Activated CD8-positive, alpha-beta T cell treated with anti-CD3 and anti-CD28 coated beads for 36 hours (primary cell): Measurements from ENCODE around the gene SAGE1. TPM values are rescaled to one million over a fixed set of nuclear protein-coding genes. Genes with fewer than 3 reads are reported as not detected.
"Not testable (repeated sequence)": the region's sequence is repeated elsewhere in the genome, so short reads cannot be mapped to it uniquely, and the experiment has no call there.

Source experiments
- ATAC-seq: fragments of 200-7000 bp; cut with Tn5 transposase; one replicate; pipeline ENCODE4 v1.10.0; 2021; ENCODE audit warnings: mild to moderate bottlenecking, moderate library complexity
- CTCF ChIA-PET: fragments of 350-600 bp; sonication (Branson Sonifier 250); formaldehyde crosslinking; loops from one replicate; lab custom pipeline; 2021; ENCODE audit warnings: antibody characterized with exemption; lab: Charles Lee
- POLR2A ChIA-PET: fragments of 350-600 bp; sonication (Branson Sonifier 250); formaldehyde crosslinking; loops from one replicate; lab custom pipeline; 2021; ENCODE audit warnings: antibody characterized with exemption; lab: Charles Lee
- DNase-seq: peaks from one replicate; pipeline ENCODE4 v3.0.0-alpha.2; 2020
- H3K27ac Mint-ChIP-seq: one replicate; pipeline ENCODE4 v1.8.0; 2021; ENCODE audit warnings: mild to moderate bottlenecking, mixed read lengths
- H3K27me3 Mint-ChIP-seq: one replicate; pipeline ENCODE4 v1.8.0; 2021; ENCODE audit warnings: mixed read lengths
- H3K36me3 Mint-ChIP-seq: one replicate; pipeline ENCODE4 v1.8.0; 2021; ENCODE audit warnings: low read depth, mixed read lengths
- H3K4me1 Mint-ChIP-seq: one replicate; pipeline ENCODE4 v1.8.0; 2021; ENCODE audit warnings: low read depth, mixed read lengths
- H3K4me3 Mint-ChIP-seq: one replicate; pipeline ENCODE4 v1.8.0; 2021; ENCODE audit warnings: mild to moderate bottlenecking, moderate library complexity, mixed read lengths
- H3K9me3 Mint-ChIP-seq: one replicate; pipeline ENCODE4 v1.8.0; 2021; ENCODE audit warnings: mixed read lengths
- intact Hi-C: fragments of 100-400 bp; cut with micrococcal nuclease; formaldehyde crosslinking; loops from one replicate; pipeline ENCODE4 v1.10.0; 2022
- total RNA-seq, 2 experiments: library from RNA; stranded (reverse); gene quantifications; one replicate each; pipeline ENCODE4 v1.2.3, GENCODE V29; 2021
- TF ChIP-seq, protein P1 (sequence below): fragments of 200-600 bp; IDR thresholded peaks from one replicate; pipeline ENCODE4 v1.8.0; 2022; ENCODE audit warnings: antibody characterized with exemption, mild to moderate bottlenecking

SAGE1 gene
- not detected for total RNA-seq

- no peaks in the 10 kb centered on the region for H3K36me3 Mint-ChIP-seq
- no peak for DNase-seq
- H3K4me1 Mint-ChIP-seq: no peaks in the 10 kb centered on the region
- H3K27ac Mint-ChIP-seq: no peak within 1 kb of the TSS
- TF ChIP-seq, protein P1, sequence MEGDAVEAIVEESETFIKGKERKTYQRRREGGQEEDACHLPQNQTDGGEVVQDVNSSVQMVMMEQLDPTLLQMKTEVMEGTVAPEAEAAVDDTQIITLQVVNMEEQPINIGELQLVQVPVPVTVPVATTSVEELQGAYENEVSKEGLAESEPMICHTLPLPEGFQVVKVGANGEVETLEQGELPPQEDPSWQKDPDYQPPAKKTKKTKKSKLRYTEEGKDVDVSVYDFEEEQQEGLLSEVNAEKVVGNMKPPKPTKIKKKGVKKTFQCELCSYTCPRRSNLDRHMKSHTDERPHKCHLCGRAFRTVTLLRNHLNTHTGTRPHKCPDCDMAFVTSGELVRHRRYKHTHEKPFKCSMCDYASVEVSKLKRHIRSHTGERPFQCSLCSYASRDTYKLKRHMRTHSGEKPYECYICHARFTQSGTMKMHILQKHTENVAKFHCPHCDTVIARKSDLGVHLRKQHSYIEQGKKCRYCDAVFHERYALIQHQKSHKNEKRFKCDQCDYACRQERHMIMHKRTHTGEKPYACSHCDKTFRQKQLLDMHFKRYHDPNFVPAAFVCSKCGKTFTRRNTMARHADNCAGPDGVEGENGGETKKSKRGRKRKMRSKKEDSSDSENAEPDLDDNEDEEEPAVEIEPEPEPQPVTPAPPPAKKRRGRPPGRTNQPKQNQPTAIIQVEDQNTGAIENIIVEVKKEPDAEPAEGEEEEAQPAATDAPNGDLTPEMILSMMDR: no peak
- POLR2A ChIA-PET: no interaction called here
- no peak for ATAC-seq
- no peaks in the 10 kb centered on the region for H3K9me3 Mint-ChIP-seq
- intact Hi-C loops: no loop called here
- no peaks in the 10 kb centered on the region for H3K27me3 Mint-ChIP-seq
- H3K4me3 Mint-ChIP-seq: no peak within 1 kb of the TSS
- CTCF ChIA-PET: no interaction called here
Measured at GRCh38 chrX:135893294-135893817, at the start of gene SAGE1, which contains the start of gene CT45A10. TSS of gene SAGE1 (plus strand) at chrX:135893716. CDS start at chrX:135896243, 2,527 bp downstream. TSS of gene CT45A10 (minus strand) at chrX:135893444. CDS start at chrX:135885344, 8,100 bp downstream.

DNA sequence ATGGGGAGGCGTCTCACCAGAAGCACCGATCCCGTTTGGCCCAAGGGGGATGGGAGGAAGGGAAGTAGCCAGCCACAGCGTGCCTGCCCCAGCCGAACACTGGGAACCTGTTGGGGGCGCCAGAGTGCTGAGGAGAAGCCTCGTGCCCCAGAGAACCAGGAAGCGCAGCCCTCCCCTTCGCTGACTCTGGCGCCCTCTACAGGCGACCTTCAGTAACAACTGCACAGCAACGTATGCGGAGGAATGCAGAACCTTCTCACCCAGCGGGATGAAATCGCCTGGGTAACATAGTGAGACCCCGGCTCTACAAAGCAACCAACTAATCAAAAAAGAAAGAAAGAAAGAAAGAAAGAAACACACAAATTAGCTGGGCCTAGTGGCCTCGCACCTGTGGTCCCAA is 39.1 kb upstream of the SAGE1 start, which contains the start of gene CT45A8:
TSS of gene CT45A8 (minus strand) at position 101 of the 400 bp plus-strand sequence. CDS start 3,755 bp downstream, outside the sequence.
- H3K36me3 Mint-ChIP-seq, DNase-seq, CTCF ChIA-PET, ATAC-seq, H3K4me1 Mint-ChIP-seq, H3K27ac Mint-ChIP-seq, intact Hi-C loops, H3K9me3 Mint-ChIP-seq, H3K4me3 Mint-ChIP-seq, H3K27me3 Mint-ChIP-seq, POLR2A ChIA-PET: not testable (repeated sequence)

GRCh38 chrX:135871712-135872111 is 21.8 kb upstream of the SAGE1 start, which contains the start of gene CT45A9:
TSS of gene CT45A9 (minus strand) at chrX:135871812. CDS start at chrX:135868061, 3,751 bp downstream.
- CTCF ChIA-PET, H3K27ac Mint-ChIP-seq, H3K36me3 Mint-ChIP-seq, ATAC-seq, POLR2A ChIA-PET, DNase-seq, H3K4me1 Mint-ChIP-seq, H3K4me3 Mint-ChIP-seq, H3K27me3 Mint-ChIP-seq, intact Hi-C loops, H3K9me3 Mint-ChIP-seq: not testable (repeated sequence)

DNA sequence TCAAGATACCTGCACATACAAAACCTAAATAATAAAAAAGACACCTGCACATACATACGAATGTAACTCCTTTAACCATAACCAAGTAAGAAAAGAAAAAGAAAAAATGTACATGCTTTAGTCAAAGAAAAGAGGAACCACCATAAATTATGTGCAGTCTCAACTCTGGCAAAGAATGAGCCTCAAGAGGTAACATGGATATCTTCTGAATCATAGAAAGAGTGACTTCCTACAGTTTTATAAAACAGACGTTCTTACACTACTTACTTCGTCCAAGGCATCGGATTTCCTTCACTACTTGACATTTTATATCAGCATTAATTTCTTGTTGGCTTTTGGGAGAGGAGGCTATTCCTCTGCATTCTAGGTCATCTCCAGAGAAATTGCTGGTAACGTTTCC is 10.8 kb upstream of the SAGE1 start:
- H3K9me3 Mint-ChIP-seq, H3K4me1 Mint-ChIP-seq, H3K36me3 Mint-ChIP-seq, ATAC-seq, CTCF ChIA-PET, POLR2A ChIA-PET, DNase-seq, intact Hi-C loops, H3K27ac Mint-ChIP-seq, H3K4me3 Mint-ChIP-seq, H3K27me3 Mint-ChIP-seq: not testable (repeated sequence)

DNA sequence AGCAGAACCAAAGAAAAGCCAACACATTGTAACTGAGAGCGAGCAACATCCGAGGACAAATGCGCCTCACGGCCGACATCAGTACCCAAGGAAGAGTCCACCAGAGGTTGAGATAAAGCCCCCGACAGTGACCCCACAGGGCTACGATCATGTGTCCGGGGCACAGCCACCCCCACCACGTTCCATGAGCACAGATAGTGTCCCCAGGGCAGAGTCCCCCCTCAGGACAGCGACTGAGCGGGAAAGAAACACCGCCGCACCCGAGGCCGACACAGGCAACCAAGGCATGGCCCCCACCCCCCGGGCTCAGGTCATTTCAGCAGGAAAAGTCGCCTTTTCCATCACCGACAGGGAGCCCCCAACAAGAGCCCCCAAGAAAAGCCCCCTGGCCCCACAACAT is 5.3 kb upstream of the SAGE1 start:
- POLR2A ChIA-PET, intact Hi-C loops, CTCF ChIA-PET, H3K4me1 Mint-ChIP-seq, ATAC-seq, H3K4me3 Mint-ChIP-seq, H3K27ac Mint-ChIP-seq, H3K36me3 Mint-ChIP-seq, DNase-seq, H3K9me3 Mint-ChIP-seq, H3K27me3 Mint-ChIP-seq: not testable (repeated sequence)

GRCh38 chrX:135888976-135889375 is 4.5 kb upstream of the SAGE1 start:
- H3K27me3 Mint-ChIP-seq, CTCF ChIA-PET: not testable (repeated sequence)

More at GRCh38 chrX:135888976-135889375, 4.5 kb upstream of the SAGE1 start:
- intact Hi-C loops, H3K9me3 Mint-ChIP-seq, H3K4me3 Mint-ChIP-seq, H3K27ac Mint-ChIP-seq, H3K36me3 Mint-ChIP-seq, H3K4me1 Mint-ChIP-seq, ATAC-seq, POLR2A ChIA-PET: not testable (repeated sequence)
- DNase-seq: peak; percentile 52
- TF ChIP-seq, protein P1: peak; percentile 29
